ENCODE measurements around the gene SORBS2.

DNA sequence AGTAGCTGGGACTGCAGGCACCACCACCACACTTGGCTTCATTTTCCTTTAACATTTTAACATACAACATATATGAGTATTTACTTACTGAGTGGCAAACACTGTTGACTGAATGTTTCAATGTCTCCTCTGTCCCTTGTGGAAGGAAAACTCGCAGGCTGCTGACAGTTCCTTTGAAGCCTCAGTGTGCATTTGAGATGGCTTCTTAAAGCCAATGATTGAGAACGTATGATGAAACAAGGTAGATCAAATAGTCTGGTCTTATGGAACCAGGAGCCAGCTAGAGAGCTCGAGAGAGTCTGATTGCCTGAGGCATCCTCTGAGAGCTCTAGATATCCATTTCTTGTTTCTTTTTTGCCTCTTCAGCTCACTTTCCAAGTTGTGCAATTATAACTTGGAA, 233.7 kb downstream of the SORBS2 start:
- no peak for TF ChIP-seq ZNF274 (IDR thresholded peaks at IDR 0.05; ENCODE audit: borderline replicate concordance, extremely low read depth, low read length)
- TF ChIP-seq CEBPB (IDR thresholded peaks at IDR 0.05; ENCODE audit: low read depth, low read length): no peak
- TF ChIP-seq POLR2A (IDR thresholded peaks at IDR 0.05; ENCODE audit: control extremely low read depth in 1 of 2, low read depth in 2 of 2, low read length in 2 of 2): no peak
- TF ChIP-seq, protein P1, sequence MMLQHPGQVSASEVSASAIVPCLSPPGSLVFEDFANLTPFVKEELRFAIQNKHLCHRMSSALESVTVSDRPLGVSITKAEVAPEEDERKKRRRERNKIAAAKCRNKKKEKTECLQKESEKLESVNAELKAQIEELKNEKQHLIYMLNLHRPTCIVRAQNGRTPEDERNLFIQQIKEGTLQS (IDR thresholded peaks at IDR 0.05; ENCODE audit: insufficient read depth, low read depth, low read length): no peak
- TF ChIP-seq, protein P2, sequence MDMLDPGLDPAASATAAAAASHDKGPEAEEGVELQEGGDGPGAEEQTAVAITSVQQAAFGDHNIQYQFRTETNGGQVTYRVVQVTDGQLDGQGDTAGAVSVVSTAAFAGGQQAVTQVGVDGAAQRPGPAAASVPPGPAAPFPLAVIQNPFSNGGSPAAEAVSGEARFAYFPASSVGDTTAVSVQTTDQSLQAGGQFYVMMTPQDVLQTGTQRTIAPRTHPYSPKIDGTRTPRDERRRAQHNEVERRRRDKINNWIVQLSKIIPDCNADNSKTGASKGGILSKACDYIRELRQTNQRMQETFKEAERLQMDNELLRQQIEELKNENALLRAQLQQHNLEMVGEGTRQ (IDR thresholded peaks at IDR 0.05; ENCODE audit: low read length): no peak
- no peak for TF ChIP-seq CHD2 (IDR thresholded peaks at IDR 0.05; ENCODE audit: low read length)
- TF ChIP-seq, protein P3, sequence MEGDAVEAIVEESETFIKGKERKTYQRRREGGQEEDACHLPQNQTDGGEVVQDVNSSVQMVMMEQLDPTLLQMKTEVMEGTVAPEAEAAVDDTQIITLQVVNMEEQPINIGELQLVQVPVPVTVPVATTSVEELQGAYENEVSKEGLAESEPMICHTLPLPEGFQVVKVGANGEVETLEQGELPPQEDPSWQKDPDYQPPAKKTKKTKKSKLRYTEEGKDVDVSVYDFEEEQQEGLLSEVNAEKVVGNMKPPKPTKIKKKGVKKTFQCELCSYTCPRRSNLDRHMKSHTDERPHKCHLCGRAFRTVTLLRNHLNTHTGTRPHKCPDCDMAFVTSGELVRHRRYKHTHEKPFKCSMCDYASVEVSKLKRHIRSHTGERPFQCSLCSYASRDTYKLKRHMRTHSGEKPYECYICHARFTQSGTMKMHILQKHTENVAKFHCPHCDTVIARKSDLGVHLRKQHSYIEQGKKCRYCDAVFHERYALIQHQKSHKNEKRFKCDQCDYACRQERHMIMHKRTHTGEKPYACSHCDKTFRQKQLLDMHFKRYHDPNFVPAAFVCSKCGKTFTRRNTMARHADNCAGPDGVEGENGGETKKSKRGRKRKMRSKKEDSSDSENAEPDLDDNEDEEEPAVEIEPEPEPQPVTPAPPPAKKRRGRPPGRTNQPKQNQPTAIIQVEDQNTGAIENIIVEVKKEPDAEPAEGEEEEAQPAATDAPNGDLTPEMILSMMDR (IDR thresholded peaks at IDR 0.05; ENCODE audit: control extremely low read depth in 1 of 3, insufficient read depth in 1 of 3, low read depth in 1 of 3, low read length in 3 of 3): no peak
- no peak for TF ChIP-seq HDAC6 (IDR thresholded peaks at IDR 0.05; ENCODE audit: low read depth, low read length)
- TF ChIP-seq BRCA1 (IDR thresholded peaks at IDR 0.05; ENCODE audit: low read depth, low read length): no peak
